Measurements from ENCODE around the gene KCNK15.
"Not testable (repeated sequence)": the region's sequence is repeated elsewhere in the genome, so short reads cannot be mapped to it uniquely, and the experiment has no call there.

The KCNK15 gene

GRCh38 chr20:44745598-44746366, at the start of gene KCNK15:
Gene KCNK15 (plus strand): TSS chr20:44745865. CDS start chr20:44745911, 46 bp downstream.
- no peak for DNase-seq (ENCODE audit: low read depth)

DNA sequence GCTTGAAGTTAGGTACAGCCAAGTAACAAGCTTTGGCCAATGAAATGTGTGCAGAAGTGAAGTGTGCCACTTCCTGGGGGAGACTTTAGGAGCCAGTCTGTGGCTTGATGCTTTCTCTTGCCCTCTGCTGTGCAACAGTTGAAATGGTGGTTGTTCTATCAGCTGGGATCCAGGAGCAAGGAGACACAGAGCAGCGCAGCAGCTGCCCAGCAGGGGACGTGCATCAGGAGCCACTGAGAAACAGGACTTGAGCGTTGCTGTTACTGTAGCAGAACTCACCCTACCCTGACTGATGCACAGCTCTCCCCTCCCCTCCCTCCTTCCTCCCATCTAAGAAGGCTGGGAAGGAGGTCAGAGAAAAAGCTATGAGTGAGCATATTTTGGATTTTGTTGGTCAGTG, 49.4 kb upstream of the KCNK15 start:
- DNase-seq (ENCODE audit: low read depth) = no peak

- not testable (repeated sequence) for DNase-seq (ENCODE audit: low read depth)
Measured at GRCh38 chr20:44697041-44697440, 48.6 kb upstream of the KCNK15 start.

- no peak for DNase-seq (ENCODE audit: low read depth)
Measured at GRCh38 chr20:44698351-44698750, 47.3 kb upstream of the KCNK15 start.

- DNase-seq (ENCODE audit: low read depth) = no peak
Measured at GRCh38 chr20:44700306-44700705, 45.4 kb upstream of the KCNK15 start.

DNA sequence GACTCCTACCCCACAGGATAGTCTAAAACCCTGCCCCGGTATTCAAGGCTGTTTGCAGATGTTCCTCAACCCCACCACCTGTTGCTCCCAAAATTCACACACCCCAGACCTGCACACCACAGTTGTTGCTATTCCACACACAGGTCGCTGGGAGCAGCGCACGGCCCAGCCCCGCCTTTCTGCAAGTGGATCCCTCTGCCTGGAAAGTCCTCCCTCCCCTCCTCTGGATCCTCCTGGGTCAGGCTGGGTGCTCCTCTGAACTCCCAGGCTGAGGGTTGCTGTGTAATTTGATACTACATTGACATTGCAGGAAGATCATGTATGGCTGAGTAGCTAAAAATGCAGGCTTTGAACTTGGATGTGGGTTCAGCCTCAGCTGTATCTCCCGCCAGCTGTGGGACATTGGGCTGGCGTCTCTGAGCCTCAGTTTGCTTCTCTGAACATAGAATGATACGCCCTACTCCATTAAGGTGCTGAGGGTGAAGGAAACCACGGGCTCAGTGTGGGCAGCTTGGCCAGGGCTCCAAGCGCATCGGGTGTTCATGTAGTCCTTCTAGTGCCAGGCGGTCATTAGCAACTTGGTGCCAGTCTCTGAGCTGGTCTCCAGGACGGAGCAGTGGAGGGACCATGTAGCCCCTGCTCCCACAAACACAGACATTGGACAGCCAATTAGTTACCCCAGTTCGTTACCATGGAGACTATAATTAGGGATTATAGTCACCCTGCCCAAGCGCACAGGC, 44.4 kb upstream of the KCNK15 start:
- DNase-seq (ENCODE audit: low read depth) = no peak

DNA sequence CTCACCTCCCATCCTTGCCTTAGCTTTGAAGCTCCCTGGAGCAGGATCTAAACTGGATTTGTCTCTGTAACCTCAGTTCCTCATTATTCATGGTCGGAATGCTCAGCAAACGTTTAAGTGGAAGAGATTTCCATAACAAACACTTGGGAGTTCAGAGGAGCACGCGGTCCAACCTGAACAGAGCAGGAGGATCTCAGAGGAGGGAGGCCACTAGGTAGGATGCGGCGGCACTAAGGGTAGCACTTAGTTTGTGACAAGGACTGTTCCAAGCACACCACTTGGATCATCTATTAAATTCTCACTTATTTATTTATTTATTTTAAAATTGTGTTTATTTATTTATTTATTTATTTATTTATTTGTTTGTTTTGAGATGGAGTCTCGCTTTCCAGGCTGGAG, 43.8 kb upstream of the KCNK15 start:
- no peak for DNase-seq (ENCODE audit: low read depth)

GRCh38 chr20:44702776-44703175, 42.9 kb upstream of the KCNK15 start:
- no peak for DNase-seq (ENCODE audit: low read depth)

DNA sequence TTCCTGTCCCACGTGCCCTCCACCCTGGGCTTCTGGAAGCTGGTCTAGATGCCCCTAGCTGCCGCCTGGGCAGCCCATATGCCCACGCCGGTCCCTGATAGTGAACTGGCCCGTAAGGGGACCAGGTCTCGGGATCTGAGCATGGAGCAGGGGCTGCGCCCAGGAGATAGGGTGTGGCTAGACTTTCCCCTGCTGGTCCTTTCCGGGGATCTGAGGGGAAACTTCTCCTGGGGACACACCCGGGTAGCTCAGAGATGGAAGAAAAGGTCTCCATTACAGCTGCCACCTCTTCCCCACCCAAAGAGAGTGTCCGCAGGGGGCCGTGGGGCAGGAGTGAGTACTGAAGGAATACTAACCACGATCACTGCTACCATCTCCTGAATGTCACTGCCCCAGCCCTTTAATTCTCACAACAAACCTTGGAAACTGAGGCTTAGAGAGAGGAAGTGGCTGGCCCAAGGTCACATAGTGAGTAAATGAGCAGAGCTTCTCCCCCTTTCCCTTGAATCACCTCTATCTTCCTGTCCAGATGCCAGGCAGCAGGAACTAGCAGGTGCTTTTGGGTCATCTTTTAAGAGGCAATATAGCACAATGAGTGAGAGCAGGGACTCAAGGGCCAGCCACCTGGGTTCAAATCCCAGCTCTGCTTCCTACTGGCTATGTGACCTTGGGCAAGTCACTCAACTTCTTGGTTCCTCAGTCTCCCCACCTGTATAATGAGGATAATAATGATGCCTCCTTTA, 42.3 kb upstream of the KCNK15 start:
- DNase-seq (ENCODE audit: low read depth) = no peak

DNA sequence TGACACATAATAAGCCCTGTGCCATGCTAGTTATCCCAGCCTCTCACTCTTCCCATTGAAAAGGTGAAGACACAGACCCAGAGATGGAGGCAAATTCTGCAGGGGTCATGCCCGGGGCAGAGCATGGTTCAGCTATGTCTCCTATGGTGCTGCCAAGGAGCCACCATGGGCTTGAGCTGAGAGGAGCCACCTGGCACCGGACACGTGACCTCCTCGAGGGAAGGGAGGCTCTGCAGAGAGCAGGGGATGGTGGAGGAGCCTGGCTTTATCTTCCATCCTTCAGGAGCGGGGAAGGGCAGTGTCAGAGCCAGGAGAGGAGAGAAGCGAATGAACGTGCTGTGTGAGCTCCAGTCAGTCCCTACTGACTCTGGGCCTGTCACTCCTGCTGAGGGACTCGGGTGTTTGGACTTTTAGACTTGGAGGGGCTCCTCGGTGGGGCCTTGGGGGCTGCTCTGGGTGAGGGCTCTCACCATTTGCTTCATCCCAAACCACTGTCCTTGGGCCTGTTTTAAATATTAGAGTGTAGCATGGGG, 41.6 kb upstream of the KCNK15 start:
- DNase-seq (ENCODE audit: low read depth) = no peak

DNA sequence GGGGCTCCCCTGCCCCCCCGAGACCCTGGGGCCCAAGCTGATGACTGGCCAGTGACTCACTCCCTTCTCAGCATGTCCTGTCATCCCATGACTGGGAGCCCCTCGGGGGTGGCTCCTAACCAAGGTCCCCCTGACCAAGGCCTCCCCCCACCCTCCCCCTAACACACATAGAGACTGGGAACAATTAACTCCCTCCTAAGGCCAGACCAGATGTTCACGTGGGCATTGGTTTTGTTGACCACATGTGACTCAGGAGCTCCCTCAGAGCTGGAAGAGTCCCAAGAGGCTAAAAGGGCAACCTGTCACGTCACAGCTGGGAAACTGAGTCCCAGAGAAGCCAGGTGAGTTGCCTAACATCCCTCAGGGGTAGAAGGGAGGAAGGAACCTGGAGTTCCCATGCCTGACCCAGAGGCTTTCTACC, 41.1 kb upstream of the KCNK15 start:
- no peak for DNase-seq (ENCODE audit: low read depth)

- no peak for DNase-seq (ENCODE audit: low read depth)
Measured at GRCh38 chr20:44705364-44706094, 40.1 kb upstream of the KCNK15 start.

GRCh38 chr20:44706301-44707017, 39.2 kb upstream of the KCNK15 start:
- no peak for DNase-seq (ENCODE audit: low read depth)

- no peak for DNase-seq (ENCODE audit: low read depth)
Measured at GRCh38 chr20:44707018-44707579, 38.6 kb upstream of the KCNK15 start.

DNA sequence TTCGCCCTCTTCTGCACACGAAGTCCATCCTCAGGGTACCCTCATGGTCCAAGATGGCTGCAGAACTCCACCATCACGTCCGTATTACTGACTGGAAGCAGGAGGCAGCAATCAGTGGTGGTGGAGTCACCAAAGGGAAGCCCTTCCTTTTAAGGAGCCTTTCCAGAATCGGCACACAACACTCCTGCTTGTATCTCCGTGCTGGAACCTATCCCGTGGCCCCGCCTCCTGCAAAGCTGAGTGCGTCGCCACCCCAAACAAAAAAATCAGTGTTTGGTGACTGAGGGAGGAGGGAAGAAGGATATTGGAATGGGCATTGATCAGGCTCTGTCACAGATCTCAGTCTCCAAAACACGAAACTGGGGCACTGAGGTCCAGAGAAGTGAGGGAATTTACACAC, 36.3 kb upstream of the KCNK15 start:
- no peak for DNase-seq (ENCODE audit: low read depth)

- DNase-seq (ENCODE audit: low read depth) = no peak
Measured at GRCh38 chr20:44709797-44710196, 35.9 kb upstream of the KCNK15 start.

DNA sequence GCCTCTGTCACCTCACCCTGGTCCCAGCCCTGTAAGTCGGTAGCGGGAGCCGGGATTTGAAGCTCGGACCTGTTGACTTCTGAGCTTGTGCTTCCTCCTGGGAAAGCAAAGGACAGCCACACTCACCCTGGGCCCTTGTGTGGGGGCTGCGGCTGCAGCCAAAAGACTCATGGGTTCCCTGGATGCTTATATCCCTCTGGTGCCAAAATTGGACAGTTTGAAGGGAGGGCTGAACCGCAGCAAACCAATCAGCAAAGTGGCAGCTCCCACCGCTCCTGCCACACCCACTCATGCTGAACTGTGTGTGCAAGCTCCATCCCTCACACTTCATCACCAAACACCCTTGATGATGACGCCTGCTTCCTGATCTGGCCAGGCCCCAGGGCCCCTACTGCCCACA, 34.4 kb upstream of the KCNK15 start:
- no peak for DNase-seq (ENCODE audit: low read depth)

DNA sequence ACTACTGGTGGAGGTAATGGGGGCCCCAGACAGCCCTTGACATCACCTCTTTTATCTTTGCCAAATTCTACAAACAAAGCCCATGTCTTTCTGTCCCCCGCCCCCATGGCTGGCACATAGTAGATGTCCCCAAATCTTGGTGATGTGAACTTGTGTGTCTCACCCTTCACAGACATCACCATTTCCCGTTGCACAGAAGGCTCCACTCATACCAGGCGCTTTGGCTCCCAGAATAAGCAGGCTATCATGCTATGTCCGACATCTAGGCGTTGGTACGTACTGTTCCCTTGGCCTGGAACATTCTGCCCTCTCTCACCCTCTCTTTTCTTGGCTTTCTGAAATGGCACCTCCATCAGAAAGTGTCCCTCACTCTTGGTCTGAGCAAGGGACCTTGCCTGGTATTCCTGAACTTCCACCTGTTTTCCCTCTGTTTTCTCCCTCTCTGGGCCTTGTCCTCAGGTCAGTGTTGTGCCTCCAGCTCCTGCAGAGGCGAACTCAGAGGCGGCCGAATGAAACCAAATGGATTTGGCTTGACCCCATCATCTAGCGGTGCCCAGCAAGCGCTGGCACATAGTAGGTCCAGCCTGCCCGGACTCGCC, 31.5 kb upstream of the KCNK15 start:
- no peak for DNase-seq (ENCODE audit: low read depth)

DNA sequence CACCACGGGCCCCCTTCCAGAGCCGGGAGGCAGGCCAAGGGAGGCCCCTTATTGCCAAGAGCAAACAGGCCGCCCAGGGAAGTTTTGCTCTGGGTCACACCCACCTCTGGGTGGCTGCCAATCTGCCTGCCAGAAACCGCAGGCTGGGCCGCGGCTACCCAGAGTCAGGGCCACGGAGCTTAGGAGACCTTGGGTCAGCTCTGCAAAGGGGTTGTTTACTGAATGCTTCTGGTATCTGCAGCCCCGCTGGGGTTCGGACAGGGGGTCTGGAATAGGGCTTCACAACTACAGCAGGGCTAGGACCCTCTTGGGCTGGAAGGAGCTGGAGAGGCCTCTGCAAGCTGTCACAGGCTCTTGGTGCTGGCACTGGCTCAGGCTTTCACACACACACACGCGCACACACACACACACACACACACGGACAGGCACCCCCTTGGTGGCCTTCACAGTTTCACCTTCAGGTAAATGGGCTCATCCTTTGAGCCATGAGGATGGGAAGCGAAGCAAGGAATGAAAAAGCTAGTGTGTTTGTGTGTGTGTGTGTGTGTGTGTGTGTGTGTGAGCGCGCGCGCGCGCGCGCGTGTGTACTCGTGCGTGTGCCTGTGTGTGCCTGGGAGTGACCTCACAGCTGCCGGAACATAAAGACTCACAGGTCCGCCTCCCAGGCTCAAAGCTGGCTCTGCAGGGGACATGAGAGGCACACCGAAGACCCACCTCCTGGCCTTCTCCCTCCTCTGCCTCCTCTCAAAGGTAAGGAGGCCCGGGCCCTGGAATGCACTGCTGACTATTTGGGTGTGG, 30.8 kb upstream of the KCNK15 start, which contains the start of gene CCN5:
Gene CCN5 (plus strand): TSS at position 669 of the 798 bp plus-strand sequence. CDS start 22 bp downstream, at position 691.
- DNase-seq (ENCODE audit: low read depth) = no peak

Measured in non-pigmented ciliary epithelial cell (primary cell).